ENCODE results near the gene IL1RAPL2.
A peak's percentile ranks its signal among the peaks of the same experiment; 100 is the strongest.

The IL1RAPL2 gene

GRCh38 chrX:105618393-105619101 is 1052.5 kb downstream of the IL1RAPL2 start:
- POLR2A ChIA-PET (ENCODE audit: low non-redundant PET), result no interaction called here
- H3K27ac ChIP-seq, result no peak overlapping the region
- no peak for TF ChIP-seq CTCF (conservative IDR thresholded peaks at IDR 0.05; ENCODE audit: low read depth)
- no peak for DNase-seq (ENCODE audit: low spot score)
- CTCF ChIA-PET, result no interaction called here

- DNase-seq (ENCODE audit: low spot score), result no peak
- ChIA-PET CTCF (no interaction called here), POLR2A (ENCODE audit: low non-redundant PET) (no interaction called here)
- H3K27ac ChIP-seq, result no peak overlapping the region
- no peak for TF ChIP-seq CTCF (conservative IDR thresholded peaks at IDR 0.05; ENCODE audit: low read depth)
Observed at GRCh38 chrX:105634180-105634579, 1068.2 kb downstream of the IL1RAPL2 start.

- TF ChIP-seq CTCF (conservative IDR thresholded peaks at IDR 0.05; ENCODE audit: low read depth), result no peak
- ChIA-PET POLR2A (ENCODE audit: low non-redundant PET) (no interaction called here), CTCF (no interaction called here)
- no peak overlapping the region for H3K27ac ChIP-seq
- no peak for DNase-seq (ENCODE audit: low spot score)
Observed at GRCh38 chrX:105635794-105636193, 1069.8 kb downstream of the IL1RAPL2 start.

- TF ChIP-seq CTCF (conservative IDR thresholded peaks at IDR 0.05; ENCODE audit: low read depth), result no peak
- POLR2A ChIA-PET (ENCODE audit: low non-redundant PET), result no interaction called here
- H3K27ac ChIP-seq, result no peak overlapping the region
- CTCF ChIA-PET, result no interaction called here
- no peak for DNase-seq (ENCODE audit: low spot score)
Observed at GRCh38 chrX:105636667-105637066, 1070.7 kb downstream of the IL1RAPL2 start.

- H3K27ac ChIP-seq, result no peak overlapping the region
- TF ChIP-seq CTCF (conservative IDR thresholded peaks at IDR 0.05; ENCODE audit: low read depth), result no peak
- ChIA-PET POLR2A (ENCODE audit: low non-redundant PET) (no interaction called here), CTCF (no interaction called here)
- DNase-seq (ENCODE audit: low spot score), result peak; percentile 13
Observed at GRCh38 chrX:105645667-105646357, 1079.8 kb downstream of the IL1RAPL2 start.

GRCh38 chrX:105646592-105647372 is 1080.8 kb downstream of the IL1RAPL2 start:
- no peak overlapping the region for H3K27ac ChIP-seq
- DNase-seq (ENCODE audit: low spot score), result no peak
- POLR2A ChIA-PET (ENCODE audit: low non-redundant PET), result no interaction called here
- CTCF ChIA-PET, result no interaction called here
- no peak for TF ChIP-seq CTCF (conservative IDR thresholded peaks at IDR 0.05; ENCODE audit: low read depth)

Measured in RWPE1 (cell line).